RWPE2 (cell line): ENCODE results near the gene AKR7A3.
A peak's percentile ranks its signal among the peaks of the same experiment; 100 is the strongest.

Experiments used
- ATAC-seq: fragments of 200-7000 bp; cut with Tn5 transposase; 3 replicates; pipeline ENCODE4 v1.9.1; 2021; ENCODE audit warnings: low read depth
- DNase-seq: peaks from one replicate; pipeline ENCODE4 v3.0.0-alpha.2; 2020; ENCODE audit warnings: low spot score
- H3K27ac ChIP-seq: fragments of 450-650 bp; 2 replicates; pipeline ENCODE4 v1.5.1; 2017; ENCODE audit warnings: mild to moderate bottlenecking; ENCODE audit not compliant: poor library complexity, severe bottlenecking
- H3K27me3 ChIP-seq: fragments of 250-450 bp; sonication (Bioruptor Pico); 2 replicates; pipeline ENCODE4 v1.5.1; 2021; ENCODE audit warnings: mild to moderate bottlenecking, moderate library complexity; ENCODE audit not compliant: insufficient read depth, poor library complexity, severe bottlenecking
- H3K36me3 ChIP-seq: fragments of 250-450 bp; sonication (Bioruptor Pico); 2 replicates; pipeline ENCODE4 v1.5.1; 2020; ENCODE audit warnings: low read depth, mild to moderate bottlenecking, moderate library complexity
- H3K4me1 ChIP-seq: fragments of 250-450 bp; sonication (Bioruptor Pico); 2 replicates; pipeline ENCODE4 v1.5.1; 2021; ENCODE audit warnings: mild to moderate bottlenecking, moderate library complexity; ENCODE audit not compliant: insufficient read depth, poor library complexity, severe bottlenecking
- H3K4me3 ChIP-seq: fragments of 250-450 bp; sonication (Bioruptor Pico); 2 replicates; pipeline ENCODE4 v1.5.1; 2021; ENCODE audit warnings: mild to moderate bottlenecking, moderate library complexity; ENCODE audit not compliant: severe bottlenecking
- H3K9me3 ChIP-seq: fragments of 250-450 bp; sonication (Bioruptor Pico); 2 replicates; pipeline ENCODE4 v1.5.1; 2021; ENCODE audit warnings: mild to moderate bottlenecking, moderate library complexity; ENCODE audit not compliant: severe bottlenecking
- CTCF ChIP-seq: fragments of 450-650 bp; IDR thresholded peaks from one replicate; pipeline ENCODE4 v1.5.1; 2017; ENCODE audit warnings: mild to moderate bottlenecking, moderate library complexity; ENCODE audit not compliant: poor library complexity, severe bottlenecking

AKR7A3 gene

GRCh38 chr1:19319196-19319595 is 30.6 kb upstream of the AKR7A3 start:
- Histone ChIP-seq H3K36me3 (peaks cover 17% of the 10 kb centered on the region), H3K9me3 (no peaks in the 10 kb centered on the region), H3K27me3 (no peaks in the 10 kb centered on the region), H3K4me3 (no peak overlapping the region), H3K4me1 (peaks cover 3% of the 10 kb centered on the region), H3K27ac (no peak overlapping the region)
- DNase-seq (no peak), ATAC-seq (peak; percentile 25; the same call in 1 of the 3 replicates)
- no peak for TF ChIP-seq CTCF

- DNase-seq (peak; percentile 31), ATAC-seq (no peak)
- Histone ChIP-seq H3K4me3 (no peak overlapping the region), H3K36me3 (peaks cover 14% of the 10 kb centered on the region; the same call in 1 of the 2 replicates), H3K9me3 (no peaks in the 10 kb centered on the region), H3K27ac (no peak overlapping the region), H3K27me3 (no peaks in the 10 kb centered on the region), H3K4me1 (peaks cover 3% of the 10 kb centered on the region)
- no peak for TF ChIP-seq CTCF
Measured at GRCh38 chr1:19317126-19317910, 28.7 kb upstream of the AKR7A3 start.

GRCh38 chr1:19315378-19316198 is 27.0 kb upstream of the AKR7A3 start:
- Histone ChIP-seq H3K9me3 (no peaks in the 10 kb centered on the region), H3K27ac (peak overlapping the region; percentile 25), H3K4me3 (no peak overlapping the region), H3K36me3 (peaks cover 14% of the 10 kb centered on the region; the same call in 1 of the 2 replicates), H3K27me3 (no peaks in the 10 kb centered on the region), H3K4me1 (peaks cover 6% of the 10 kb centered on the region)
- TF ChIP-seq CTCF: no peak
- ATAC-seq (no peak), DNase-seq (peak; percentile 45)

- H3K36me3 ChIP-seq: peaks cover 12% of the 10 kb centered on the region; the same call in 1 of the 2 replicates
- no peaks in the 10 kb centered on the region for H3K27me3 ChIP-seq
- peak overlapping the region; percentile 25 for H3K27ac ChIP-seq
- ATAC-seq (no peak), DNase-seq (peak; percentile 23)
- peaks cover 6% of the 10 kb centered on the region for H3K4me1 ChIP-seq
- H3K9me3 ChIP-seq: no peaks in the 10 kb centered on the region
- no peak overlapping the region for H3K4me3 ChIP-seq
- no peak for TF ChIP-seq CTCF
Measured at GRCh38 chr1:19313961-19314882, 25.7 kb upstream of the AKR7A3 start.
